GM19395 (cell line): ENCODE measurements around the gene RGS5.

Source experiments
- ATAC-seq: cut with Tn5 transposase; IDR thresholded peaks from one replicate; pipeline ENCODE4 v1.9.1; 2021; ENCODE audit warnings: mild to moderate bottlenecking, moderate library complexity; ENCODE audit not compliant: unreplicated experiment

RGS5 gene

GRCh38 chr1:163148911-163149310 lies 53.8 kb downstream of the RGS5 start:
- no peak for ATAC-seq

- ATAC-seq = no peak
Observed at GRCh38 chr1:163147019-163147418, 55.7 kb downstream of the RGS5 start.

DNA sequence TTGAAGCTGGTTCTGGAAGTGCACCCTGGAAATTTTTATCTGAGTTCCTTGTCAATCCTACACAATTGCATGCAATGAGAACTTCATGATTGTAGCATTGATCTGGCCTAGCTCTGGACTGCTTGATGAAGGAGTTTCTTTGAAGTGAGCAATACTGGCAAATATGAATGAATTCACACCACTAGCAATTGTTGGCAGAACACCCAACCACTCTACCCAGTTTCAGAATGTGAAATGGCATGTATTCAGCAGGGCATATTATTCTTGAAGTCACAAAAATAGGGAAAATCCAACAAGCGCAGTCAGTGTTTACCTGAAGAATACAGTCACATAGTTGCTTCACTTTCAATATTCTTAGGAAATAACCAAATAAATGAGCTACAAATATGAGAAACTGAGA lies 57.3 kb downstream of the RGS5 start:
- no peak for ATAC-seq

DNA sequence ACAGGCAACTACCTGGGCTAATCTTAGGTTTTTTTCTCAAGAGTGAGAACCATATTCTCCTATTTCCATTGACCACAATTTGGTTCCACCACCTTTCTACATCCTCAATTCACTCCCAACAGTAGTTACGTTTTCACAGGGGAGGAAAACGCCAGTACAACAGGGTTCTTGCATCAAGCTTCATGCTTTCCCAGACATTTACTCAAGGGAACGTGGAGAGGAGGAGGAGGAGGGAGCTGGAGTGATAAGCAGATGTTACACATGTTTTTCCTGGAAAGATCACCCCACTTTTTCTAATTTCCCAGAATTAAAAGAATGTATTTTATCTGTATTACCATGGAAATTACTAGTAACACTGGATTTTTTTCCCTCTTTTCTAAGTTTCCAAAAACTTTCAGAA lies 58.3 kb downstream of the RGS5 start:
- no peak for ATAC-seq

- no peak for ATAC-seq
Observed at GRCh38 chr1:163142152-163142551, 60.6 kb downstream of the RGS5 start.

- no peak for ATAC-seq
Observed at GRCh38 chr1:163141556-163141955, 61.2 kb downstream of the RGS5 start.

DNA sequence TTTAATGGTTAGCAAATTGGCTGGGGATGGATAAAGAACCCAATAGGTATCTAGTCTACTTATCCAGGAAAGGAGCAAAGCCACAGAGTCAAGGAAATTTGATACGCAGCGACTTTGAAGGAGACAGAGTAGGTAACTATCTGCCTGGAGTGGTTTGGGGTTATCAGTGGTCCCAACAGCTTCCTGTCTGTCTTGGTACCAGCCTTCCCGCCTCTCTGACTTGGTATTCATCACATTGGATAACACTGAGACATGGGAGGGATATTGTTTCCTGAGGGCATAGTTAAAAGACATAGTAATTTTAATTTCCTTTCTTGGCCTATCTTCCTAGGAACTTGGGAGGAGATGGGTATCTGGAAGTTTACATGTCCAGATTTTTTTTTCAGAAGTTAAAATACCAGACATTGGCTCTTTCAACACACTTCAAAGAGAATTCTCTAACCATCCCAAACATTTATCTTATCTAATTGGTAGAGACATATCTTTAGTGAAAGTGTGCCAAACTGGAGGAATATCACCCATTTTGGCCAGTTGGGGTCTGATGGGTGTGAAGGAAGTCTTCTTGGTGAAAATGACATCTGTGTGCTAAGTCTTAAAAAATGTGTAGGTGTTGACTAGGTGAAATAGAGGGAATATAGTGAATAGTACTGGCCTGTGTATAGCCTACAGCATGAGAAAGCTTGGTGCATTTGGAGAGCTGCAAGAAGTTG lies 65.0 kb downstream of the RGS5 start:
- no peak for ATAC-seq

DNA sequence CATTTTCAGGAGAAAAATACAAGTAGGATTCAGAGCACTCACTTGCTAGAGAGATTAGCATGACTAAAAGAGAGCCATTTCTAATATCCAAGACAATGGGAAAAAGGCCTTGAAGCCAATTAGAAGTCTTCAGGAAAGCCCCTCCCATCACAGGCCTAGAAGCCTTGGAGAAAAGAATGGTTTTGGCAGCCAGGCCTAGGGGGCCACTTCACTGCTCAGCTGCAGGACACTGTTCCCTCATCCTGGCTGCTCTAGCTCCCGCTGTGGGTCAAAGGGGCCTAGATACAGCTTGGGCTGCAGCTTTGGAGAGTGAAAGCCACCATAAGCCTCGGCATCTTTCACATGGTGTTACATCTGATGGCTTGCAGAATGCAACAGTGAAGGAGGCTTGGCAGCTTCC lies 70.7 kb downstream of the RGS5 start:
- ATAC-seq = no peak

DNA sequence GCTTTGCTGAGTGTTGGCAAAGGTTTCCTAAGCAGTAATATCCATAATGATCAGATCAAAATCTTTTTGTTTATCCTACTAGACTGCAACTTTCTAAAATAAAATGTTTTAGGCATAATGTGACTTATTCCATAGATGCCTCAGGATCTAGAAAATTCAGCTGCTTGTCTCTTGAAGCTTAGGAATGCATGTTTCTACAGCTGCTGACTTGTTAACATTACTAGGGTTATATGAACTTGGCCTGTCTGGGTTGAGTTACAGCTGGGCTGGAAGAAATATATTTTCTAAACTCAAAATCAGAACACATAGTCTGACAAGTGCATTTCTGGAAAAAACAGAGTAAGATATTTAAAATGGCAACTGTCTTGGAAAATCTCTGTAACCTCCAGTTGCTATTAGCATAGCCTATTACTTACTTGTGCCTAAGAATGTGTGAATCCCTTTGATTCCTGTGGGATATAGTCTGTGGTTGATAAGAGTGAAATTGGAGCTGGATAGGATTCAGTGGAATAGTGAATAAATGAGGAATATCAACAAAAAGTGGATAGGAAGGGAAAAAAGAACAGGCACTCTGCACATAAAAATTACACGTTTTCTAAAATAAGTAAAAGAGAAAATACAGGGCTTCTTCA lies 72.4 kb downstream of the RGS5 start:
- ATAC-seq = no peak

GRCh38 chr1:163128282-163128681 lies 74.4 kb downstream of the RGS5 start:
- no peak for ATAC-seq

- no peak for ATAC-seq
Observed at GRCh38 chr1:163124812-163125211, 77.9 kb downstream of the RGS5 start.

- ATAC-seq = no peak
Observed at GRCh38 chr1:163120372-163120771, 82.3 kb downstream of the RGS5 start.

DNA sequence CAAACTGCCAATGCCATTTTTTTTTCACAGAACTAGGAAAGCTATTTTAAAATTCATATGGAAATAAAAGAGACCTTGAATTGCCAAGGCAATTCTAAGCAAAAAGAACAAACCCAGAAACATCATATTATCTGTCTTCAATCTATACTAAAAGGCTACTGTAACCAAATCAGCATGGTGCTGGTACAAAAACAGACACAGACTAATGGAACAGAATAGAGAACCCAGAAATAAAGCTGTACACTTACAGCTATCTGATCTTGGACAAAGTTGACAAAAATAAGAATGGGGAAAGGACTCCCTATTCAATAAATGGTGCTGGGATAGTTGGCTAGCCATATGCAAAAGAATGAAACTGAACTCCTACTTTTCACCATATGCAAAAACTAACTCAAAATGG lies 83.0 kb downstream of the RGS5 start:
- no peak for ATAC-seq

- ATAC-seq = no peak
Observed at GRCh38 chr1:163115887-163116286, 86.8 kb downstream of the RGS5 start.

GRCh38 chr1:163107655-163108054 lies 95.1 kb downstream of the RGS5 start:
- no peak for ATAC-seq

- no peak for ATAC-seq
Observed at GRCh38 chr1:163106364-163106987, 96.2 kb downstream of the RGS5 start.

- no peak for ATAC-seq
Observed at GRCh38 chr1:163104385-163105099, 98.2 kb downstream of the RGS5 start.

DNA sequence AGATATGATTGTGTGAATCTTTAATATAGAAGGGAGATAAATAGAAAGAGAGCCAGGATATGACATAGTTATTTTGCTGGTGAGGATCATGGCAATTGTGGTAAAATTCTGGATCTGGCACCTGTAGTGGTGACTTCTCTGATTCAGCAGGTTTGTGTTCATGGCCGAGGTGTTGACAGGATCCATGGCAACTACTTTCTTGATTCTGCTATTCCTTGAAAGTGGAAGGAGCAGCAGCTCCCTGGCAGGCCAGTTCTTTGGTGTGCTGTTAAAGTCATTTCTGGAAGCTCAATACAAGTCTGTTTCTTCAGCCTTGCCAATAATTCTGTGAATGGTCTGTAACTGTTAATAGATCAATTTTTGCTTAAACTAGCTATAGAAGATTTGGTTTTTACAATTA lies 100.1 kb downstream of the RGS5 start:
- ATAC-seq = no peak

DNA sequence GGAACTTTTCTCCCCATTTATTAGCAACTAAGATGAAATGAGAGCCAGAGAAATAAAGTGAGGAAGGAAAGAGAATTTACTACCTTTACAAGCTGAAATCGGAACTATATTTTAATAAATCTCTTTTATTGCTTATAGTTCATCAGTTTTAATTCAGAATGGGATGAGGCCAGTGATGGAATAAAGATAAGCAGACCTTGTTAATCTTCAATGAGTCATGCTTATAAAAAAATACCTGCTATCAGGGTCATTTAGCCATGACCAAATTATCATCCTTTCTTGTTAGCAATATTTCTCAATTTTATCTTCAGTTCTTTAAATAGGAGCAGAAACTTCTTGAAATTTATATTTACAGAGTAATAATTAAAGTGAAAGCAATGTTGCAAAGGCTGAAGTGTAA lies 107.5 kb downstream of the RGS5 start:
- no peak for ATAC-seq

GRCh38 chr1:163094589-163094988 lies 108.1 kb downstream of the RGS5 start:
- no peak for ATAC-seq

DNA sequence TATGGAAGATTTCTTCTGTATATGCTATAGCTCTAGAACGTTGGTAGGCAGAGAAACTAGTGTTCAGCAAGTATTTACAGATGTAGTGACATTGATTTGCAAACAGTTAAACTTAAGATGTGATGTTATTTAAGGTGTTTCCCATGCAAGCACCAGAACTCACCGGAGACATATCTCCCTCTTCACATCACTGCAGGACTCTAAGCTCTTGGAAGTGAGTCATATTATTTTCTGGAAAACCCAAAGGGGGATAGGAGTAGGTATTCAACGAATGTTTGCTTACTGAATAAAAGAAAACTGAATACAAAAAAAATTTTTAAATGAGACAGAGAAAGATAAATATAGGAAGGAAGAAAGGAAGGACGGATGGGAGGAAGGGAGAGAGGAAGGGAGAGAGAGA lies 108.5 kb downstream of the RGS5 start:
- no peak for ATAC-seq

DNA sequence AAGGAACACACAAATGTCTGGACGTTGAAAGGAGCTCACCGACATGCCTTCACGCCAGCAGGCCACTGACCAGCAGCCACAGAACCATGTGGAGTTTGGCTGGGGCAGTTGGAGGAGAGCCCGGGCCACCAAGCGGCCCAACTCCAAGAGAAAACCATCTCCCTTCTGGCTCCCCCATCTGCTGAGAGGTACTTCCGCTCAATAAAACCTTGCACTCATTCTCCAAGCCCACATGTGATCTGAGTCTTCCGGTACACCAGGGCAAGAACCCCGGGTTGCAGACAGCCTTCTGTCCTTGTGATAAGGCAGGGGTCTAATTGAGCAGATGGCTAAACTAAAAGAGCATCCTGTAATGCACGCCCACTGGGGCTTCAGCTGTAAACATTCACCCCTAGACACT lies 109.1 kb downstream of the RGS5 start:
- ATAC-seq = no peak
